Mononuclear cell (primary cell): ENCODE results near the gene CZIB. TPM values are rescaled to one million over a fixed set of nuclear protein-coding genes. Genes with fewer than 3 reads are reported as not detected.

Source experiments
- H3K27me3 ChIP-seq: 2 replicates; pipeline ENCODE4 v1.6.0; 2011; ENCODE audit warnings: low read length, control low read depth; ENCODE audit not compliant: insufficient read depth
- H3K4me1 ChIP-seq: 2 replicates; pipeline ENCODE4 v1.5.1; 2011; ENCODE audit warnings: mild to moderate bottlenecking, low read length, control low read depth; ENCODE audit not compliant: insufficient read depth
- H3K4me3 ChIP-seq: 2 replicates; pipeline ENCODE4 v1.5.1; 2011; ENCODE audit warnings: mild to moderate bottlenecking, low read length, moderate library complexity
- H3K9me3 ChIP-seq: 2 replicates; pipeline ENCODE4 v1.5.1; 2011; ENCODE audit warnings: low read depth, mild to moderate bottlenecking, control low read depth, low read length
- total RNA-seq: library from RNA; depleted of rRNA; stranded (reverse); fragments of >200 nt; gene quantifications from one replicate; pipeline ENCODE4 v1.2.3, GENCODE V29; 2012

The CZIB gene
- total RNA-seq: 24.8 TPM

- no peaks in the 10 kb centered on the region for H3K27me3 ChIP-seq
- H3K4me1 ChIP-seq: peaks cover 20% of the 10 kb centered on the region
- no peaks in the 10 kb centered on the region for H3K9me3 ChIP-seq
- H3K4me3 ChIP-seq: peak within 1 kb of the TSS; percentile 84
These were observed at the start of gene CZIB for GRCh38 chr1:53220171-53220961. CZIB (minus strand) TSS chr1:53220634; CDS start chr1:53220575, 59 bp downstream.

- no peaks in the 10 kb centered on the region for H3K27me3 ChIP-seq
- H3K9me3 ChIP-seq: no peaks in the 10 kb centered on the region
- no peak overlapping the region for H3K4me3 ChIP-seq
- no peaks in the 10 kb centered on the region for H3K4me1 ChIP-seq
These were observed 49.7 kb upstream of the CZIB start for GRCh38 chr1:53270107-53270506.

DNA sequence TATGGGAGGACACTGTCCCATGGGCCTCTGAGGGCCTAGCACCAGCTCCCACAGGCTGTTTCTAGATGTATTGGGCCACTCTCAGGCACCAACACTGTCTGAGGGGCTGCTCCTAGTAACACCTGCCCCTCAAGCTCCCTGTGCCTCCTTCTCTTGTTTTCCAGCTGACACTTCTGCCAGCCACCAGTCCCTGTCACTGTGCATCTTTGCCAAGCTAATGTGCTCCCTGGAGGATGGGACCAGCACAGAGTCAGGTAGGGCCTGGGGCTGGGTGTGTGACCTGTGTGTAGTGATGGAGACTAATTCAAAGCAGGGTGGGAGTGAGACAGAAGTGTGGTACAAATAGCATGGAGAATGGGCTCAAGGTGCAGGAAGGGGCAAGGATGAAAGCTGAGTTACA is 47.3 kb upstream of the CZIB start:
- Histone ChIP-seq H3K4me3 (no peak overlapping the region), H3K27me3 (no peaks in the 10 kb centered on the region), H3K9me3 (no peaks in the 10 kb centered on the region), H3K4me1 (no peaks in the 10 kb centered on the region)

DNA sequence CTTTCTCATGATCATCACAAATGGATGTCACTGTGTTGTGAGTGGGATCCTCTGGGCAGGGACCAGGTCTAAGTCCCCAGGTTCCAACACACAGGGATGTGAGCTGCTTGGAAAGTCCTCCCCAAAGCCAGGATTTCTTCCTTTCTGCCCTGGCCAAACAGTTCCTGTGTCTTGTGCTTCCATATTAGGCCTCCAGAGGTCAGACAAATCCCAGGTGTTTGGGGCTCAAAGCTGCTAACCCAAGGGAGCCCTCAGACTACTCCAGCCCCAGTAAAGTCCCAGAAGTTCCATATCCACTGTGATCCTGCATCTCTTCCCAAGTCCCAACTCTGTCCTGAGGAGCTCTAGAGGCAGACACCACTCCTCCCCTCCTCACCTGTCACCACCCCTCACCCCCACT is 45.6 kb upstream of the CZIB start:
- no peak overlapping the region for H3K4me3 ChIP-seq
- no peaks in the 10 kb centered on the region for H3K27me3 ChIP-seq
- no peaks in the 10 kb centered on the region for H3K4me1 ChIP-seq
- H3K9me3 ChIP-seq: no peaks in the 10 kb centered on the region

DNA sequence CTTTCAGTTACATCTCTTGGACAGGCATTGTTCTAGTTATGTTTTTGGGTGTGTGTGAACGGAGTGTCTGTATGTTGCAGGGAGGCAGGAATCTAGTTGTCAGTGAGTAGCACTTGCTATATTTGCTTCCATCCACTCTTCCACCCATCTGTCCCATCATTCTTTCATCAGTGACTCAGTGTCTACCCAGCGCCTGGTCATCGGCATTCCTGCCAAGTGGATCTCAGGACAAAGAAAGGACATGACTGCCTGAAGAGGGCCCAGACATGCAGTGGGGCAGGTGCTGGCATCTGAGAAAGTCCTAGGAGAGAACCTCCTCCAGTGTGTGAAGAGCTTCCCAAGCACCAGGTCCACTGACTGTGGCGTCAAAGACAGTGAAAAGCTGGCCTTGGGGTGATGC is 45.1 kb upstream of the CZIB start:
- no peaks in the 10 kb centered on the region for H3K9me3 ChIP-seq
- H3K4me1 ChIP-seq: no peaks in the 10 kb centered on the region
- H3K27me3 ChIP-seq: no peaks in the 10 kb centered on the region
- H3K4me3 ChIP-seq: no peak overlapping the region

- Histone ChIP-seq H3K4me1 (no peaks in the 10 kb centered on the region), H3K4me3 (no peak overlapping the region), H3K27me3 (no peaks in the 10 kb centered on the region), H3K9me3 (no peaks in the 10 kb centered on the region)
These were observed 43.6 kb upstream of the CZIB start for GRCh38 chr1:53264048-53264447.

DNA sequence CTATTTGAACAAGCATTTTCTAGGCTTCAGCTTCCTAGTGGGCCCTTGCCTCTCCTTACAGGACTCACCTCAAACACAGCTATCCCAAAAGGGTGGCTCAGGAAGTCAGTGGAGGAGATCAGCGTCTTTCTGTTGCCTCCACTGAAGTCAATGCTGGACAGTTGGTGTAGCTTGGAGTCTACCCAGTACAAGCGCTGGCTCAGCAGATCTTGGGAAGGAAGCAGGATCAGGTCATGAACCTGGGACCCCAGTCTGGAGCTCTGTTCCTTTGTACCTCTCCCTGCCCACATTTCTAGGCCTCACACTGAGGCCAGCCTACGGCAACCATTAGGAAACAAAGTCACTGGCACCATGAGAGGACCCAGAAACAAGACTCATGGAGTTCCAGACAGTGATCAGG is 41.6 kb upstream of the CZIB start:
- no peaks in the 10 kb centered on the region for H3K4me1 ChIP-seq
- H3K4me3 ChIP-seq: no peak overlapping the region
- no peaks in the 10 kb centered on the region for H3K9me3 ChIP-seq
- H3K27me3 ChIP-seq: no peaks in the 10 kb centered on the region

DNA sequence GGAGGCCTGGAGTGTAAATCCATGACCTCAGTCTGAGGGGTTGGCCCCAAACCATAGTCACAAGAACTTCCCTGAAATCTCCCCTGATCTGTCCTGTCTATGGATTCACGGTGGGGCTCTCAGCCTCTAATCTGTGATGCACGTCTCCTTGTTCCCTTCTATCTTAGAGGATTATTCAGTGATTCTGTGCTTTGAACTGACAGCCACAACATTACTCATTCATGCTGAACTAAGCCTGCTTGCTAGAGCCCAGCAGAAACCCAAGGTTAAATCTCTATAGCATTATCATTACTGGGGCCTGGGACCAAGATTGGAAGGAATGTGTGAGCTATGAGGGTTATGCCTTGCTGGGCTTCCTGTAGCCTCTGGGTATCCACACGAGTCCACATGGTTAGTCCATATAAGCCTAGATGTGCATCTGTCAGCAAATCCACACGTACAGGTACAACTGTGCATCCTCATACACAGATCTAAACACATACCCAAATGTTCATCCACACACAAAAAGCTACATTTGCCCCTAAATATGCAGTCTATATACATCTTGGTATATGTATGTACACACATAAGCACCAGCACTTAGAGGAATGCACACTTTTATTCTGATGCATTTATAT is 40.3 kb upstream of the CZIB start:
- H3K9me3 ChIP-seq: no peaks in the 10 kb centered on the region
- H3K4me3 ChIP-seq: no peak overlapping the region
- H3K4me1 ChIP-seq: no peaks in the 10 kb centered on the region
- H3K27me3 ChIP-seq: no peaks in the 10 kb centered on the region

DNA sequence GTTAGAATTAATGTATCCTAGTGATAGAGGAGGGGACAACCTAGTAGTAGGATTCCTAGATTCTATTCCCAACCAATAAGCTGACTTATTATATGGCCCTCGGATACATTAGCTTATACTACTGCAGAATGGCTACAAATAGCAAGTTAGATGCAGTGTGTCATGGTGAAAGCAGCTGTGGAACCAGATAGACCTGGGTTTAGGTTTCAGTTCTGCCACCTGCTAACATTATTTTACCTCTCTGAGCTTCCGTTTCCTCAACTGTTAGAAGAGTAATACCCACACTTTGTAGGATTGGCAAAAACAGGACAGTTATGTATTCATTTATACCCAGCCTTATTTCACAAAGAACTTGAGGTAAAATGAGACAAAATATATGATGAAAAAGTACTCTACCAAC is 39.5 kb upstream of the CZIB start:
- Histone ChIP-seq H3K27me3 (no peaks in the 10 kb centered on the region), H3K4me3 (no peak overlapping the region), H3K4me1 (no peaks in the 10 kb centered on the region), H3K9me3 (no peaks in the 10 kb centered on the region)

GRCh38 chr1:53258216-53258615 is 37.8 kb upstream of the CZIB start:
- H3K4me3 ChIP-seq: no peak overlapping the region
- no peaks in the 10 kb centered on the region for H3K27me3 ChIP-seq
- no peaks in the 10 kb centered on the region for H3K4me1 ChIP-seq
- no peaks in the 10 kb centered on the region for H3K9me3 ChIP-seq

DNA sequence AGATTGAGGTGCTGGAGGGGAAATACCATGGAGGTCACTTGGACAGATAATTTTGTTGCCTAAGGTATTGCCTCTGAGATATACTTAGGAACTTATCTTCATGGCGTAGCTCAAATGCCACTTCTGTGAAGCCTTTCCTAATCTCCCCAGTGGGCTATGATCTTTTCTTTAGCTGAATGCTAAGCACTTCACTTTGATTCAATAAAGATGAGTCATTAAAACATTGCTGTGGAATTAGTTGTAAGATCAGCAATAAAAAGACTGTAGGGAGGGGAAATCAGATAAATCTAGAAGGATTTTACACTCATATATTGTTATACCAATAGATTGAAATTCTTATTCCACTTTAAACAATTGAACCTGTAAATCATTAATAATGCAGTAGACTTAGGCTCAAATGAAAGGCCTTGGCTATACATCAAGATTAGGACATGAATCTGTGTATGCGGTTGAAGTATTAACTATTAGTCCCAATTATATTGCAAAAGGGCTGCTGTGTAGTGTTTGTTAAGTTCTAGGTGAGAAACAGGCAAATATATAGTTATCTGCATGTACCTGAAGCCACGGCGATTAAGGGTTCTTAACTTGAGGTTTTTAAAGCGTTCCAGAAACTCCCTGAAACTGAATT is 37.1 kb upstream of the CZIB start:
- Histone ChIP-seq H3K9me3 (no peaks in the 10 kb centered on the region), H3K4me1 (no peaks in the 10 kb centered on the region), H3K27me3 (no peaks in the 10 kb centered on the region), H3K4me3 (no peak overlapping the region)

DNA sequence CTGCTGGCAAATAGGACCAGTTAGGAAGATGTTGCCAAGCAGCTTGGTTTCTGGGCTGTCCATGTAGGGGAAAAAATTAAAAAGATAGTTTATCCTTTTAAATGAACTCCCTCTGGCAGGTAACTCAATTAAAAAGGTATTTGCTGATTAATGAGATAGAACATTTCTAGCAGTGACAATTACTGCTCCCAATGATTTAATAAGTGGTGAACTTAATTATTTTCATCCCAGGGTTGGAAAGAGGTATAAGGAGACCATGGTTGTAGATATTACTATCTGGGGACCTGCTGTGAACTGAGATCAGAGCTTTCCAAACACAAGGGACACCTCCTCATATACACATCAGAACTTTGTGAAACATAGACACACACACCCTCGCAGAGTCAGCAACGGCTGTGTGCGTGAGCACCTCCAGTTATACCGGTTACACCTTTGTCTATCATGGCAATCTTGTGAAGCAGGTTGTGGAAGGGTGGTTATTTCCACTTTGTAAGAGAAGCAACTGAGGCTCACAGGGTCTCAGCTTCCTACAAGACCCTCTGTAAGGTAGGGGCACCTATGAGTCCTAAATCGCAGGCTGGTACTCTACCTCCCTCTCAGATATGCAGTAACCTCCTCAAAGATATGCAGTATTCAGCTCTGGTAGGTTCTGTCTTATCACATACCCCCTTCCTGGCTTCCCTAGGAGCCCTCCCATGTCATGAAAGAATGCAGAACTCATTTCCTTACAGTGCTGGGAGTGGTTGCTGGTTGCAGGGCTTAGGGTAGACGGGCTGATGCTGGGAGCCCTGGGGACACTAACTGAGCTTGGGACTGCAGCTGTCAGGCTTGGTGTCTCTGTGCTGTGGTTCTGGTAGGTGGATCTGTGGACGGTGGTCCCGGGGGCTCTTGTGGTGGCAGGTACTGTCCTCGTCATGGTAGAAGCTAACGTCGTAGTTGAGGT is 36.3 kb upstream of the CZIB start:
- Histone ChIP-seq H3K9me3 (no peaks in the 10 kb centered on the region), H3K4me3 (no peak overlapping the region), H3K4me1 (no peaks in the 10 kb centered on the region), H3K27me3 (no peaks in the 10 kb centered on the region)

GRCh38 chr1:53255031-53255430 is 34.6 kb upstream of the CZIB start:
- no peaks in the 10 kb centered on the region for H3K9me3 ChIP-seq
- no peak overlapping the region for H3K4me3 ChIP-seq
- no peaks in the 10 kb centered on the region for H3K4me1 ChIP-seq
- no peaks in the 10 kb centered on the region for H3K27me3 ChIP-seq

DNA sequence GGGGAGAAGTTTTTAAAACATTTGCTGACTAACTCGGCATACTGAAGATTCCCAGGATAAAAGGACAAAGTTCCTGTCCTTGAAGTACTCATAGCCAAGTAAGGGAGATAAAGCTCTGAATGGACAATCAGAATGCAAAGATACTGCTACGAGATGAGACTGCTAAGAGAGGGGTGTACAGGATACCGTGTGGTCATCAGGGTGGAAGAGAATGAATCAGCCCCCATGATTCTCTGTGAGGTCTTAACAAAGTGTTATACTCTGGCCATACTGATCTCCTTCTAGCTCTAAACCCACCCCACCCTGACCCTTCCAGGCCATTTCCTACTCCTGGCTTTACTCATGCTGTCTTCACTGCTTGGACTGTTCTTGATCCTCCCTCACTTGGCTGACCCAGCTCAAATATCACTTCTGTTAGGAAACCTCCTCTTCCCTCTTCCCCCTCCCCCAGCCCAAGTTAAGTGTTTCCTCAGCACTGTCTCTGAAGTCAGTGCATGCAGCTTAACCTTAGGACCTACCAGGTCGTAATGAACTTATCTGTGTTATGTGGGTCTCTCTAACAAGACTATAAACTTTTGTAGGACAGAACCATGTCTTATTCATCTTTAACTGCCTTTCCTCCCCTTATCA is 33.7 kb upstream of the CZIB start:
- no peaks in the 10 kb centered on the region for H3K27me3 ChIP-seq
- H3K4me3 ChIP-seq: no peak overlapping the region

More for the DNA sequence above, 33.7 kb upstream of the CZIB start:
- Histone ChIP-seq H3K4me1 (no peaks in the 10 kb centered on the region), H3K9me3 (no peaks in the 10 kb centered on the region)
